ENCODE measurements around the gene MMP25.
A peak's percentile ranks its signal among the peaks of the same experiment; 100 is the strongest.

The MMP25 gene

GRCh38 chr16:3026003-3026378 lies 20.4 kb upstream of the MMP25 start:
- no peak overlapping the region for H3K4me3 ChIP-seq (ENCODE audit: low read length)
- H3K27ac ChIP-seq (ENCODE audit: low read length), result no peak overlapping the region
- peaks cover 27% of the 10 kb centered on the region for H3K27me3 ChIP-seq (ENCODE audit: insufficient read depth, low read length)
- H3K9ac ChIP-seq (ENCODE audit: low read depth, low read length), result no peak overlapping the region
- H3K36me3 ChIP-seq (ENCODE audit: insufficient read depth, low read depth, low read length), result peaks cover 33% of the 10 kb centered on the region
- peaks cover 17% of the 10 kb centered on the region for H3K4me1 ChIP-seq (ENCODE audit: insufficient read depth, low read length)
- no peaks in the 10 kb centered on the region for H3K9me3 ChIP-seq (ENCODE audit: insufficient read depth, low read depth, low read length)

GRCh38 chr16:3026609-3027488 lies 19.5 kb upstream of the MMP25 start:
- Histone ChIP-seq H3K27ac (ENCODE audit: low read length) (no peak overlapping the region), H3K4me1 (ENCODE audit: insufficient read depth, low read length) (peaks cover 20% of the 10 kb centered on the region), H3K9me3 (ENCODE audit: insufficient read depth, low read depth, low read length) (no peaks in the 10 kb centered on the region), H3K36me3 (ENCODE audit: insufficient read depth, low read depth, low read length) (peaks cover 33% of the 10 kb centered on the region), H3K27me3 (ENCODE audit: insufficient read depth, low read length) (peaks cover 33% of the 10 kb centered on the region), H3K9ac (ENCODE audit: low read depth, low read length) (no peak overlapping the region), H3K4me3 (ENCODE audit: low read length) (no peak overlapping the region)

GRCh38 chr16:3027489-3027795 lies 18.9 kb upstream of the MMP25 start:
- peaks cover 38% of the 10 kb centered on the region for H3K27me3 ChIP-seq (ENCODE audit: insufficient read depth, low read length)
- H3K9me3 ChIP-seq (ENCODE audit: insufficient read depth, low read depth, low read length), result no peaks in the 10 kb centered on the region
- no peak overlapping the region for H3K27ac ChIP-seq (ENCODE audit: low read length)
- no peak overlapping the region; the same call in 1 of the 2 replicates for H3K4me3 ChIP-seq (ENCODE audit: low read length)
- no peak overlapping the region; the same call in 1 of the 2 replicates for H3K9ac ChIP-seq (ENCODE audit: low read depth, low read length)
- peaks cover 14% of the 10 kb centered on the region for H3K4me1 ChIP-seq (ENCODE audit: insufficient read depth, low read length)
- peaks cover 27% of the 10 kb centered on the region for H3K36me3 ChIP-seq (ENCODE audit: insufficient read depth, low read depth, low read length)

- H3K27ac ChIP-seq (ENCODE audit: low read length), result no peak overlapping the region
- peaks cover 22% of the 10 kb centered on the region for H3K36me3 ChIP-seq (ENCODE audit: insufficient read depth, low read depth, low read length)
- peaks cover 44% of the 10 kb centered on the region for H3K27me3 ChIP-seq (ENCODE audit: insufficient read depth, low read length)
- H3K9me3 ChIP-seq (ENCODE audit: insufficient read depth, low read depth, low read length), result no peaks in the 10 kb centered on the region
- no peak overlapping the region; the same call in 1 of the 2 replicates for H3K9ac ChIP-seq (ENCODE audit: low read depth, low read length)
- peak overlapping the region; percentile 29; the same call in 1 of the 2 replicates for H3K4me3 ChIP-seq (ENCODE audit: low read length)
- peaks cover 7% of the 10 kb centered on the region for H3K4me1 ChIP-seq (ENCODE audit: insufficient read depth, low read length)
These were observed 18.2 kb upstream of the MMP25 start for GRCh38 chr16:3027983-3028715.

- Histone ChIP-seq H3K9ac (ENCODE audit: low read depth, low read length) (no peak overlapping the region), H3K27me3 (ENCODE audit: insufficient read depth, low read length) (peaks cover 50% of the 10 kb centered on the region), H3K27ac (ENCODE audit: low read length) (no peak overlapping the region), H3K9me3 (ENCODE audit: insufficient read depth, low read depth, low read length) (no peaks in the 10 kb centered on the region), H3K36me3 (ENCODE audit: insufficient read depth, low read depth, low read length) (peaks cover 22% of the 10 kb centered on the region), H3K4me1 (ENCODE audit: insufficient read depth, low read length) (peaks cover 6% of the 10 kb centered on the region), H3K4me3 (ENCODE audit: low read length) (no peak overlapping the region)
These were observed 17.5 kb upstream of the MMP25 start for GRCh38 chr16:3028716-3029319.

- Histone ChIP-seq H3K36me3 (ENCODE audit: insufficient read depth, low read depth, low read length) (peaks cover 22% of the 10 kb centered on the region), H3K9me3 (ENCODE audit: insufficient read depth, low read depth, low read length) (no peaks in the 10 kb centered on the region), H3K9ac (ENCODE audit: low read depth, low read length) (no peak overlapping the region), H3K4me1 (ENCODE audit: insufficient read depth, low read length) (peaks cover 6% of the 10 kb centered on the region), H3K4me3 (ENCODE audit: low read length) (no peak overlapping the region), H3K27ac (ENCODE audit: low read length) (no peak overlapping the region), H3K27me3 (ENCODE audit: insufficient read depth, low read length) (peaks cover 59% of the 10 kb centered on the region)
These were observed 16.7 kb upstream of the MMP25 start for GRCh38 chr16:3029491-3030221.

GRCh38 chr16:3030222-3031212 lies 15.8 kb upstream of the MMP25 start:
- peaks cover 19% of the 10 kb centered on the region for H3K36me3 ChIP-seq (ENCODE audit: insufficient read depth, low read depth, low read length)
- no peak overlapping the region for H3K4me3 ChIP-seq (ENCODE audit: low read length)
- no peak overlapping the region for H3K9ac ChIP-seq (ENCODE audit: low read depth, low read length)
- no peak overlapping the region for H3K27ac ChIP-seq (ENCODE audit: low read length)
- peaks cover 67% of the 10 kb centered on the region for H3K27me3 ChIP-seq (ENCODE audit: insufficient read depth, low read length)
- peaks cover 7% of the 10 kb centered on the region for H3K4me1 ChIP-seq (ENCODE audit: insufficient read depth, low read length)
- H3K9me3 ChIP-seq (ENCODE audit: insufficient read depth, low read depth, low read length), result no peaks in the 10 kb centered on the region

- H3K9ac ChIP-seq (ENCODE audit: low read depth, low read length), result no peak overlapping the region
- peaks cover 10% of the 10 kb centered on the region for H3K4me1 ChIP-seq (ENCODE audit: insufficient read depth, low read length)
- no peak overlapping the region for H3K27ac ChIP-seq (ENCODE audit: low read length)
- no peaks in the 10 kb centered on the region for H3K36me3 ChIP-seq (ENCODE audit: insufficient read depth, low read depth, low read length)
- H3K27me3 ChIP-seq (ENCODE audit: insufficient read depth, low read length), result peaks cover 88% of the 10 kb centered on the region
- no peaks in the 10 kb centered on the region for H3K9me3 ChIP-seq (ENCODE audit: insufficient read depth, low read depth, low read length)
- no peak overlapping the region for H3K4me3 ChIP-seq (ENCODE audit: low read length)
These were observed 13.7 kb upstream of the MMP25 start for GRCh38 chr16:3032624-3033023.

- peaks cover 11% of the 10 kb centered on the region for H3K4me1 ChIP-seq (ENCODE audit: insufficient read depth, low read length)
These were observed 10.9 kb upstream of the MMP25 start for GRCh38 chr16:3035289-3035971.

GRCh38 chr16:3035972-3036725 lies 10.2 kb upstream of the MMP25 start:
- H3K9ac ChIP-seq (ENCODE audit: low read depth, low read length), result no peak overlapping the region
- H3K36me3 ChIP-seq (ENCODE audit: insufficient read depth, low read depth, low read length), result no peaks in the 10 kb centered on the region
- no peaks in the 10 kb centered on the region for H3K9me3 ChIP-seq (ENCODE audit: insufficient read depth, low read depth, low read length)
- peaks cover 77% of the 10 kb centered on the region for H3K27me3 ChIP-seq (ENCODE audit: insufficient read depth, low read length)
- H3K27ac ChIP-seq (ENCODE audit: low read length), result no peak overlapping the region
- peak overlapping the region; percentile 65 for H3K4me3 ChIP-seq (ENCODE audit: low read length)
- peaks cover 11% of the 10 kb centered on the region for H3K4me1 ChIP-seq (ENCODE audit: insufficient read depth, low read length)

More at GRCh38 chr16:3035289-3035971, 10.9 kb upstream of the MMP25 start:
- H3K27ac ChIP-seq (ENCODE audit: low read length), result no peak overlapping the region
- H3K27me3 ChIP-seq (ENCODE audit: insufficient read depth, low read length), result peaks cover 82% of the 10 kb centered on the region
- peak overlapping the region; percentile 65 for H3K4me3 ChIP-seq (ENCODE audit: low read length)
- no peak overlapping the region for H3K9ac ChIP-seq (ENCODE audit: low read depth, low read length)
- H3K9me3 ChIP-seq (ENCODE audit: insufficient read depth, low read depth, low read length), result no peaks in the 10 kb centered on the region
- no peaks in the 10 kb centered on the region for H3K36me3 ChIP-seq (ENCODE audit: insufficient read depth, low read depth, low read length)
